Endothelial cell of umbilical vein (primary cell): ENCODE results near the gene AMY2B. TPM values are rescaled to one million over a fixed set of nuclear protein-coding genes. Genes with fewer than 3 reads are reported as not detected.

Experiments
- BruUV-seq: library from RNA; stranded (reverse); fragments of 400-500 nt; replicated peaks from 2 replicates; lab custom pipeline; 2021; lab: Mats Ljungman, UMichigan
- CTCF ChIA-PET: fragments of 300-600, 350-600 bp; sonication (Branson Sonifier 250); formaldehyde crosslinking; loops from one replicate; lab custom pipeline; 2021; ENCODE audit warnings: antibody characterized with exemption, inconsistent platforms; lab: Charles Lee
- POLR2A ChIA-PET: fragments of 300-600, 350-600 bp; sonication (Branson Sonifier 250); formaldehyde crosslinking; loops from one replicate; lab custom pipeline; 2021; ENCODE audit warnings: antibody characterized with exemption, inconsistent platforms; lab: Charles Lee
- DNase-seq: peaks from one replicate; pipeline ENCODE4 v3.0.0-alpha.2; 2011; ENCODE audit warnings: low read depth, low spot score
- FAIRE-seq: peaks from 2 replicates; lab custom pipeline; 2011; peaks lifted over from hg19 to GRCh38; lab: Jason Lieb, UNC
- H2AFZ ChIP-seq: 2 replicates; pipeline ENCODE4 v1.6.0; 2012; ENCODE audit warnings: low read depth, low read length, control low read depth, inconsistent platforms
- H3K27ac ChIP-seq: 2 replicates; pipeline ENCODE4 v1.5.1; 2011; ENCODE audit warnings: low read depth, mild to moderate bottlenecking, control low read depth, low read length, moderate library complexity; ENCODE audit not compliant: insufficient read depth
- H3K27me3 ChIP-seq, 2 experiments: 2 replicates each; pipeline versions ENCODE4 v1.6.0 to v1.6.1; 2011; ENCODE audit warnings: low read length in 2 of 2, mixed read lengths in 1 of 2; ENCODE audit not compliant: control insufficient read depth in 2 of 2, insufficient read depth in 2 of 2
- H3K36me3 ChIP-seq, 2 experiments: 2 replicates in 1 of 2; 3 replicates in 1 of 2; pipeline ENCODE4 v1.5.1; 2011; ENCODE audit warnings: low read length in 2 of 2, mild to moderate bottlenecking in 1 of 2, moderate library complexity in 1 of 2; ENCODE audit not compliant: control insufficient read depth in 2 of 2, insufficient read depth in 2 of 2; ENCODE audit errors: extremely low read depth in 1 of 2
- H3K4me1 ChIP-seq: 3 replicates; pipeline ENCODE4 v1.5.1; 2011; ENCODE audit warnings: mild to moderate bottlenecking, low read length; ENCODE audit not compliant: control insufficient read depth, insufficient read depth; ENCODE audit errors: extremely low read depth
- H3K4me2 ChIP-seq: 2 replicates; pipeline ENCODE4 v1.6.1; 2011; ENCODE audit warnings: low read length, control low read depth, mixed read lengths; ENCODE audit not compliant: insufficient read depth
- H3K4me3 ChIP-seq, 3 experiments: fragments of 200-600 bp in 1 of 3; sonication (generic), shearing (Covaris generic) in 1 of 3; replicated peaks in 1 of 3; 2 replicates each; pipeline ENCODE4 v1.5.1; 2011 to 2016; ENCODE audit warnings: control low read depth in 3 of 3, low read length in 3 of 3, mild to moderate bottlenecking in 2 of 3, inconsistent platforms in 1 of 3, low read depth in 1 of 3, moderate library complexity in 1 of 3; ENCODE audit not compliant: insufficient read depth in 1 of 3
- H3K79me2 ChIP-seq: 2 replicates; pipeline ENCODE4 v1.6.0; 2012; ENCODE audit warnings: low read length, inconsistent platforms; ENCODE audit not compliant: control insufficient read depth, insufficient read depth
- H3K9ac ChIP-seq: replicated peaks from 2 replicates; pipeline ENCODE3; 2011; ENCODE audit warnings: low read length, control low read depth; ENCODE audit not compliant: insufficient read depth; ENCODE audit errors: extremely low read depth
- H3K9me1 ChIP-seq: replicated peaks from 3 replicates; pipeline ENCODE4 v1.6.0; 2011; ENCODE audit warnings: mild to moderate bottlenecking, low read length; ENCODE audit not compliant: control insufficient read depth, insufficient read depth; ENCODE audit errors: extremely low read depth
- H3K9me3 ChIP-seq: replicated peaks from 2 replicates; pipeline ENCODE4 v1.5.1; 2012; ENCODE audit warnings: low read length, inconsistent platforms; ENCODE audit not compliant: control insufficient read depth, insufficient read depth
- H4K20me1 ChIP-seq: replicated peaks from 2 replicates; pipeline ENCODE3; 2011; ENCODE audit warnings: mild to moderate bottlenecking, low read length; ENCODE audit not compliant: control insufficient read depth, insufficient read depth; ENCODE audit errors: extremely low read depth
- EZH2 ChIP-seq: IDR thresholded peaks from 2 replicates; pipeline ENCODE4 v1.6.1; 2012; ENCODE audit warnings: borderline replicate concordance, low read depth, mild to moderate bottlenecking, moderate library complexity, low read length, inconsistent platforms; ENCODE audit not compliant: severe bottlenecking
- FOS ChIP-seq: IDR thresholded peaks from 2 replicates; pipeline ENCODE4 v1.6.1; 2011; ENCODE audit warnings: mild to moderate bottlenecking, low read length, moderate library complexity, borderline replicate concordance; ENCODE audit not compliant: insufficient read depth
- GATA2 ChIP-seq: IDR thresholded peaks from 2 replicates; pipeline ENCODE4 v1.7.0; 2011; ENCODE audit warnings: low read depth, mild to moderate bottlenecking, moderate library complexity, mixed read lengths, low read length; ENCODE audit not compliant: insufficient read length, insufficient read depth
- JUN ChIP-seq: IDR thresholded peaks from 2 replicates; pipeline ENCODE4 v1.6.1; 2011; ENCODE audit warnings: borderline replicate concordance, low read depth; ENCODE audit not compliant: insufficient read length, insufficient read depth
- MYC ChIP-seq: IDR thresholded peaks from one replicate; pipeline ENCODE4 v1.6.1; 2011; ENCODE audit warnings: mild to moderate bottlenecking, low read depth, low read length
- POLR2A ChIP-seq: IDR thresholded peaks from 2 replicates; pipeline ENCODE4 v1.6.1; 2012; ENCODE audit warnings: low read depth, mild to moderate bottlenecking, control low read depth, low read length
- POLR2AphosphoS5 ChIP-seq: IDR thresholded peaks from 2 replicates; pipeline ENCODE4 v1.6.1; 2012; ENCODE audit warnings: low read depth, mild to moderate bottlenecking, control low read depth, low read length, moderate library complexity; ENCODE audit not compliant: insufficient read depth
- dilution Hi-C: fragments of 300-500 bp; cut with MboI; formaldehyde crosslinking; loops from one replicate; pipeline ENCODE4 v1.15.0; 2019; ENCODE audit warnings: low sequenced_read_pairs; ENCODE audit not compliant: extremely low pct_ligation_motif_present
- intact Hi-C: fragments of 100-400 bp; cut with micrococcal nuclease; formaldehyde crosslinking; loops from one replicate; pipeline ENCODE4 v1.10.0; 2022
- polyA plus RNA-seq, 4 experiments: library from polyadenylated mRNA; depleted of rRNA in 3 of 4; stranded (reverse) in 3 of 4; unstranded in 1 of 4; fragments of >200 nt; gene quantifications; 2 replicates each; pipeline versions ENCODE4 v1.2.1 to v1.2.3, GENCODE V29; 2011 to 2012; ENCODE audit warnings: missing spikeins in 1 of 4
- total RNA-seq: library from RNA; stranded (reverse); gene quantifications from 2 replicates; pipeline ENCODE4 v1.2.3, GENCODE V29; 2021
- TF ChIP-seq, protein P1 (sequence below), 2 donors: IDR thresholded peaks; 1 replicate in 1 of 2; 2 replicates in 1 of 2; pipeline ENCODE4 v1.5.1; 2011; ENCODE audit warnings: low read length in 2 of 2, mild to moderate bottlenecking in 2 of 2, moderate library complexity in 2 of 2, control low read depth in 1 of 2, inconsistent platforms in 1 of 2, low read depth in 1 of 2; ENCODE audit not compliant: insufficient read depth in 1 of 2; ENCODE audit errors: extremely low read depth in 1 of 2
- TF ChIP-seq, protein P2 (sequence below): IDR thresholded peaks from 2 replicates; pipeline ENCODE4 v1.6.1; 2011; ENCODE audit not compliant: insufficient read depth, insufficient read length

The AMY2B gene
- total and polyA plus RNA-seq, 2 donors (not counting 3 experiments of a cell fraction or from before 2014, with no cell fraction given), result 1.0 to 1.2 TPM

DNA sequence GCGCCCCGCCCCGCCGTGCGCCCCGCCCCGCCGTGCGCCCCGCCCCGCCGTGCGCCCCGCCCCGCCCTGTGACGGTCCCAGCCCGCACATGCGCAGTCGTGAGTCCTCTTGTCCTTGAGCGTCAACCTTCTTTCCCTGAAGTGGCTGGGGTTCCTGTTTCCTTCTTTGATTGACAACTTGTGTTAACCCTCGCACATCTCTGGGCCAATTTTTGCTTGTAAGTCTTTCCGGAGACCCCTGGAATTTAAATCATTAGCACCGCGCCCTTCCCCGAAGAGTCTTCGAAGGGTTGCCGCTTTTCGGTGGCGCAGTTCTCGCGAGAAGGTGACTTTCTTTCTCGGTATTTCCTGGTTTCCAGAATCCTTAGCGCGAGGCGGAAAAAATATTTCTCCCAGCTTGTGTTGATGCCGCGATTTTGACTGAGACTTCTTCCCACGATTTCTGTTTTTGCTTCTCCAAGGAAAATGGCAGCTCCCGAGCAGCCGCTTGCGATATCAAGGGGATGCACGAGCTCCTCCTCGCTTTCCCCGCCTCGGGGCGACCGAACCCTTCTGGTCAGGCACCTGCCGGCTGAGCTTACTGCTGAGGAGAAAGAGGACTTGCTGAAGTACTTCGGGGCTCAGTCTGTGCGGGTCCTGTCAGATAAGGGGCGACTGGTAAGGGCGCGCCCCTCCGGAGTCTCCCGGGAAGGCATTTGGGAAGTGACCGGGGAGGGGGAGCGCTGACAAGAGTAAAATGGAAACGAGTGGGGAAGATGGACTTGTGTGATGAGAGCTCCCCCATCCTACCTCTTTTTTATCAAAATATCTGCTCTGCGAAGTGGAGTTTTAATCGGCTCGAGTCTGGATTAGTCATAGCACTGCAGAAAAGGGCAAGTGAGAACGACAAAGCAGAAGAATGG is 45.5 kb upstream of the AMY2B start, which contains the start of gene RNPC3:
RNPC3 (plus strand) TSS at position 93 of the 901 bp plus-strand sequence; CDS start at position 465, 372 bp downstream.
- Histone ChIP-seq H3K36me3 (peaks cover 0 to 2% of the 10 kb centered on the region in 2 experiments), H3K27me3 (no peaks in the 10 kb centered on the region), H3K9me1 (no peaks in the 10 kb centered on the region), H3K27ac (peak within 1 kb of the TSS; percentile 96), H3K79me2 (peaks cover 39% of the 10 kb centered on the region), H3K9me3 (no peaks in the 10 kb centered on the region), H2AFZ (peak within 1 kb of the TSS; percentile 96), H3K9ac (peak within 1 kb of the TSS; percentile 99), H3K4me3 (peak within 1 kb of the TSS; percentile 71 to 98 (median 96)), H3K4me1 (peaks cover 14% of the 10 kb centered on the region), H3K4me2 (peak within 1 kb of the TSS; percentile 97), H4K20me1 (no peaks in the 10 kb centered on the region)
- FAIRE-seq, result peak; percentile 86
- dilution Hi-C loops, result no loop called here
- intact Hi-C loops, result no loop called here
- ChIA-PET POLR2A (no interaction called here), CTCF (interaction anchor here (0.9 to 2.3 kb wide), 5 partner anchors 9 to 555 kb away, joined by 3 to 9 read pairs (median 4); no protein-coding TSS in a partner anchor)
- TF ChIP-seq, protein P1, sequence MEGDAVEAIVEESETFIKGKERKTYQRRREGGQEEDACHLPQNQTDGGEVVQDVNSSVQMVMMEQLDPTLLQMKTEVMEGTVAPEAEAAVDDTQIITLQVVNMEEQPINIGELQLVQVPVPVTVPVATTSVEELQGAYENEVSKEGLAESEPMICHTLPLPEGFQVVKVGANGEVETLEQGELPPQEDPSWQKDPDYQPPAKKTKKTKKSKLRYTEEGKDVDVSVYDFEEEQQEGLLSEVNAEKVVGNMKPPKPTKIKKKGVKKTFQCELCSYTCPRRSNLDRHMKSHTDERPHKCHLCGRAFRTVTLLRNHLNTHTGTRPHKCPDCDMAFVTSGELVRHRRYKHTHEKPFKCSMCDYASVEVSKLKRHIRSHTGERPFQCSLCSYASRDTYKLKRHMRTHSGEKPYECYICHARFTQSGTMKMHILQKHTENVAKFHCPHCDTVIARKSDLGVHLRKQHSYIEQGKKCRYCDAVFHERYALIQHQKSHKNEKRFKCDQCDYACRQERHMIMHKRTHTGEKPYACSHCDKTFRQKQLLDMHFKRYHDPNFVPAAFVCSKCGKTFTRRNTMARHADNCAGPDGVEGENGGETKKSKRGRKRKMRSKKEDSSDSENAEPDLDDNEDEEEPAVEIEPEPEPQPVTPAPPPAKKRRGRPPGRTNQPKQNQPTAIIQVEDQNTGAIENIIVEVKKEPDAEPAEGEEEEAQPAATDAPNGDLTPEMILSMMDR (IDR thresholded peaks at IDR 0.05; ENCODE audit: extremely low read depth in 1 of 2, insufficient read depth in 1 of 2, low read depth in 1 of 2, low read length in 2 of 2), result no peak
- TF ChIP-seq POLR2A, result peak; percentile 53
- no peak for TF ChIP-seq MYC
- TF ChIP-seq, protein P2, sequence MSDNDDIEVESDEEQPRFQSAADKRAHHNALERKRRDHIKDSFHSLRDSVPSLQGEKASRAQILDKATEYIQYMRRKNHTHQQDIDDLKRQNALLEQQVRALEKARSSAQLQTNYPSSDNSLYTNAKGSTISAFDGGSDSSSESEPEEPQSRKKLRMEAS, result no peak
- TF ChIP-seq FOS, result no peak
- TF ChIP-seq JUN, result no peak
- no peak for TF ChIP-seq EZH2
- TF ChIP-seq GATA2, result no peak
- TF ChIP-seq POLR2AphosphoS5, result peak; percentile 22
- TSS peak; percentile 75 for BruUV-seq
- peak; percentile 94 for DNase-seq
